ENCODE measurements around the gene MREG.

The MREG gene

DNA sequence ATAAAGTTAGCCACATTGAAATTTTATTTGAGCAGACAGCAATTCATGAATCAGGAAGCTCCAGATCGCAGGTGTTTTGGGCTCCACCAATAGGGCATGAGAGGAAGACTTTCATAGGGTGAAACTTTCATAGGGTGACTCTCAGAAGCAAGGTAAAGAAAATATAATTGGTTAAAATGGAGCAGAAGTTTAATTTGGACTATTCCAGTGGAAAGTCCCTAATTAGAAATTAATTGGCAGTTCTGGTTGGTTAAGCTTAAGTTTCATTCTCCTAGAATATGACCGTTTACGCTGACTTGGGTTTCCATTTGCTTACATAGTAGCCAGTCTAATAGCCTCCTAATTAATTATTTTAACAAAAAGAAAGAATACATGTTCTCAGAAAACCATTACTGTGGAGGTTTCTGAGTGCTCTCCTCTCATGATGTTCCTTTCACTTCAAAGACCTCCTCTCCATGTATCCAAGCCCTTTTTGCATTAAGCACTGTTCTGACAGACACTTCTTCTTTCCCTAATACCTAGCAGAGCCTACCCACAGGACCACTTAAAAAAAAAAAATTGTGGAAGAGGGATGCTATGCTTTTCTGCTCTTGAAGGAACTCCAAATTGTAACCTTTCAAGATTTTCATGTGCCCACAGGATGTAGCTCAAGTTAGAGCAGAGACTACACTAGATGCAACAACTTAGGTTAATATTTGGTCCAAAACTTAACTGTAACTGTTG is 99.1 kb downstream of the MREG start:
- no peak for DNase-seq

DNA sequence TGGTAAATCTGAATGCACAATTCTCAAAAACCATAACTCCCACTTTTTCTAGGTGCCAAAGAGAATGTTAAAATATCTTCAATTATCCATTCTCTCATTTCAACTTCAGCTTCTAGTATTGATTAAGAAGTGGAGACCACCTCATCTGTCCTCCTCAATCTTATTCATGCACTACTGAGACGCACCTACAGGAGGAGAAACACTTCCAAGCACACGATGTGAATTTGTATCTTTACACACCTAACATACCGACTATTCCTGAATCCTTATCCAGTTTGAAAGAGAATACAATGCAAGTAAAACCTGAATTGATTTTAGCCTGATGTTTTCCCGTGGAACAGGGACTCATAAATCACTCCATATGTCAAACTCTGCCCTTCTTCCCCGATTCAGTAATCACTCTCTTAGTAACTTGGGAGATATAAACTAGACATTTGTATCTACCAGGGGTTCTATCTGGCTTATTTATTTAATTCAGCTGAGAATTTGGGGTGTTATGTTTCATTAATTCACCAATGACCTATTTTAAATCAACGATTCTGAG is 101.0 kb downstream of the MREG start:
- no peak for DNase-seq

DNA sequence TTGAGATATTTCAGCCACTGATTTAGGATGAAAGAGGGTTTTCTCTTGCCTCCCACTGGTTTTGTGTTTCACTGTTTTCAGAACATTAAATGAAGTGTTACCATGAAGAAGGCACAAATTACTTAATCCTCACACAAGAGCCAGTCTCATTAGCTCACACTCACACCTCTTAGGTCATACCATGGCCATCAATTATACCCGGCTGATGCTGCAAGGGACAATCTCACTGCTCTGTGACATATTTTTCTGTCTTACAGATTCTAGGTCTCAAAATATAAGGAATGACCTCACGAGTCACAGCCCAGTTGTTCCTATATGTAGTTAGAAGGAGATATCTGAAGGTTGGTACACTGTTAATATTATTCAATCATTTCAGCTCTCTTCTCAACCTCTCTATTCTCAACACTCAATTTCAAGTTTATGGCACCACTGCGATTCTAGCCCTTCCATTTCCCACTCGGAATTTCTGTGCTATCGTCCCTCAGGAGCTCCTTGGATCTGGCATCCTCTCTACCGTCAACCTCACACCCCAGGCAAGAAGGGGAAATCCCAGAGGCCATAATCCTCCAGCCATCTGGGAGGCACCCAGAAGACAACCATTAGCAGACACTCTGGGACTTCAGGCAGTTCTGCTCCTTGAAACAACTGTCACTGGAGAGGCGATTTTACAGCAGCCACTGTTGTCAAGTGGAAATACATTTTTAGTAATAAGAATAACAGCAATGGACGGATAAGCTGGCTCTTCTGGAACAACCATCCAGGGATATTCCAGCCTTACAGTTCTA is 101.9 kb downstream of the MREG start:
- DNase-seq: no peak

DNA sequence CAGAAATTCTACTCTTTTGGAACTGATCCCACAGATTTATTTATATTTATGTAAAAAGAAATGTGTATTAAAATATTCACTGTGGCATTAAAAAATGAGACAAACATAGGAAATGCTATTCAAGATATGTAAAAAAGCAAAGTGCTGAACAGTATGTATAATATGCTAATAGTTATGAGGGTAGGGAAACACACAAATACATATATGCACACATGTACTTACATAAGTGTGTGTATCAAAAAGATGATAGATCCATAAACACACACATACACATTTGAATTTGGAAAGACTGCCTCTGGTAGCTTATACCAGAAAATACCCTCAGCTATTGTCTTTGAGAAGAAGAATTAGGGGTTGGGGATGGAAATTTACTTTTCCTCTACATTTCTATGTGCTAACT is 103.2 kb downstream of the MREG start:
- DNase-seq: no peak

DNA sequence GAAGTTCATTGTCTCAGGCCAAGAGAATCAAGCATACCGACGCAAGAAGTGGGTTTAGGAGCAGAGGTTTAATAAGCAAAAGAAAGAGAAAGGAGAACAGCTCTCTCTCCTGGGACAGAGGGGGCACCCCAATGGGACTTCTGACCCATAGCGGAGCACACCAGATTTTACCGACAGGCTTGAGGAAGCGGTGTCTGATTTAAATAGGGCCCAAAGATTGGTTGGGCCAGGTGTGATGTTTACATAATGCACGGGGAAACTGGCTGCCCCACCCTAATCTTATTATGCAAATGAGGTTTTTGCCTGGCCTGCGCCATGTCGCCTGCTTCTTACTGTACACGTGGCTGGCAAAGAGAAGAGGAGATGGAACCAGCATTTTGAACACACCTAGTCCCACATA is 106.2 kb downstream of the MREG start:
- DNase-seq: no peak

DNA sequence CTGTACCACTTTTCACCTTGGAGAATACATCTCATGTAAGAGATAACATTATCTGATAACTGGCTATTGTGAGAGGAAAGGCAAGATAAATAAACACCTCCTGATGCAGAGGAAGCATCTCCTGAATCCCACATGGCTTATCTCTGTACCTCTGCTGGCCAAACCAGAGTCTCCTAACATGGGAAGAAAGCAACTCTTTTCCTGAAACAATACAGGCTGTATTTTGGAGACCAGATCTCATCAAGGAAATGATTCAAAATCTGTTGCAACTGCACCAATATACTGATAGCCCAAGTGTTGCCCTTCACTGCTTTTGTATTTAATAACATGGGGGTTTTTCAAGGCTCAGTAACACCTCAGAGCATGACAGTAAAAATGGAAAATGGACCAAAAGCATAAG is 106.9 kb downstream of the MREG start:
- DNase-seq: no peak

DNA sequence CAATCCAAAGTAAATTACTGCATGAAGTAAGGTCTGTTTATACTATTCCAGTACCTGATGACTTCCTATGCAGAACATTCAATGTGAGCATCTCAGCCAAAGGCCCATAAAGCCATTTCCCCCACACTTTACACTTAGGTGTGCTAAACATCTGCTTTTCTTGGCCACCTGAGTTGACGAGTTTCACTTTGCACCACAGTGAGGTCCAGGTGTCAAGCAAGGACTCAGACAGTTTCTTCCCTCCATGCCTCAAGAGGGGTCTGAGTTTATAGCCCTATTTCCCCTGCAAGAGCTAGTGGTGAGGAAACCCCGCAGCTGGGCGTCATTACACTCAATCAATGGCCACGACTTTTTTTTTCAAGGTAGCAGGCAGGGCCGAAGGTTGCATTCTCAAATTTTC is 107.7 kb downstream of the MREG start:
- DNase-seq: no peak

DNA sequence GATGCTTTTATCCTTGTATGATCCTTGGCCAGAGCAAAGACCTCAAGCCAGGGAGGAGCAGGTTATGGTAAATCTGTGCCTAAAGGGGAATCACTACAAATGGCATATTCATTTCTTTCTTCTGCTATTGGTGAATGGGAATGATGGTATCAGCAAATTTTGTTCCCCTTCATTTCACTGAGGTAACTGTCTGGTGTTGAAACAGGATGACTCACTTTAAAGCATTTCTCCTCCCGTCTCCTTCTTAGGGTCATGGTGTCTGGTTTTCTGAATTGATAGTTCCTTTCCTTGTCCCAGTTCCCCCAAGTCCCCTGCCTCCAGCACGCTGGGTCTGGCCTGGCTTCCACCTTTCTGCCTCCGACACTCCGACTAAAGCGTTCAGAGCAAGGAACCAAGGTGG is 109.2 kb downstream of the MREG start:
- DNase-seq: no peak

DNA sequence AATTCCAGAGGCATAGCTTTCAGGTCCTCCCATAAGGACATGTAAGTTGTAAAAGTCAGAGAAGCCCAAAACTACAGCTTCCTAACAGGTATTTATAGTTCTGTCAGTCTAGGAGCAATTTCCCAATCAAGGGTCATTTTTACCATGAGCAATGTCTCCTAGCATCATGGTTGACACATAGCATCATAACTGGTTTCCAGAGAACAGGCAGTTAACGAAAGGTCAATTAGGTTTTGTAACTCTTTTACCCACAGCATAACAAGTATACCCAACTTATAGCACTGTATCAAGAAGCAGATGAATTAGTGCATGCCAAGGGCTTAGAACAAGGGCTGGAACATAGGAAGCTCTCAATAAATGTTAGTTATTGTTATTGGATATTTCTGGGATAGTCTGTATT is 110.1 kb downstream of the MREG start:
- DNase-seq: no peak

DNA sequence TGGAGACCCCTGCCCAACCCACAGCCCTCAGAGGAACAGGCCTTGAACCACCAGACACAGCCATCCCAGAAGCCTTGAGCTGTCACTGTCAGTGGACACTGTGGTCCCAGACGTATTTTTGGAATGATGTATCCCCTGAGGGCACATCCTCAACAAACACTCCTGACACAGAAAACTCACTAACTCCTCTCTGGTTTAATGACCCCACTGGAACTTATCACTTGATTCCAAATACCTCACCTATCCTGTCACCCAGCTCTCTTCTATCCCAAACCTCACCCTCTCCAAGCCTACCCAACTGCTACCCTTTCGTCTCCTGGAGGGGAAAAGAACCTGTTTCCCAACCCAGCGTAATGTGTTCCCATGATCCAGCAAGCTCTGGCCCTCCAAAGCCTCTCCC is 111.6 kb downstream of the MREG start:
- no peak for DNase-seq

DNA sequence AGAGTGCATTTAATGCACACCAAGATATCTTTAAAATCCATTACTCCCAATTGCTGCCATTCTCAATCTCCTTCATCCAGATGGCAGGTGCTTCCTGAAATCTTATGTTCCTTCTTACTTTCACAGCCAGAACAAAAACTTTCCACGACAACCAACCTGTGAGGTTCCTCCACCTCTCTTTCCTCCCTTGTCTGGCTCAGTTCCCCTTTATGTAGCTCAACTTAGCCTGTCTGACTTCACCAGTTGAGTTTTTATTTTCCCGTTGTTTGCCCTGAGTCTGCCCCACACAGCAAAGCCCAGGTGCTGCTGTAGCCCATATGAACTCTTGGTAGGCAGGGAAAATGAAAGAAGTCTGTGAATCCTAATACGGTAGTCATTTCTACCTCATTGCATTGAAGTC is 112.5 kb downstream of the MREG start:
- DNase-seq: no peak

DNA sequence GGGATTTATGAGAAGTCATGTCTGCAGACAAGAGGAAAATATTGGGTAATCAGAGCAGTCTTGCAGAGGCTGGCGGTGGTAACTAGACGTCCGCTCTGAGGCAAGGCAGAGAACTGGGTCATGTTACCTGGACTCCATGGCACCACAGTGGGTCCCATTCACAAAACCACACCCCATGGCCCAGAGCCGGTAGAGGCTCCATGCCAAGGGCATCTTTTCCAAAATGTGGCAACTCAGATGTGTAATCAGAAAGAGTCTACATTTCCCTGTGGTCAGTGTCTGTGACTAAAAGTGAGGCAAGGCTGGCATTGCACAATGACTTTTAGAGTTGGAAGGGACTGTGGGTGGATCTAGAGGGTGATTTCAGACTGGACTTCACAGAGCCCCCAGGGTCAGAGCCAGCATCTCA is 113.1 kb downstream of the MREG start:
- no peak for DNase-seq

DNA sequence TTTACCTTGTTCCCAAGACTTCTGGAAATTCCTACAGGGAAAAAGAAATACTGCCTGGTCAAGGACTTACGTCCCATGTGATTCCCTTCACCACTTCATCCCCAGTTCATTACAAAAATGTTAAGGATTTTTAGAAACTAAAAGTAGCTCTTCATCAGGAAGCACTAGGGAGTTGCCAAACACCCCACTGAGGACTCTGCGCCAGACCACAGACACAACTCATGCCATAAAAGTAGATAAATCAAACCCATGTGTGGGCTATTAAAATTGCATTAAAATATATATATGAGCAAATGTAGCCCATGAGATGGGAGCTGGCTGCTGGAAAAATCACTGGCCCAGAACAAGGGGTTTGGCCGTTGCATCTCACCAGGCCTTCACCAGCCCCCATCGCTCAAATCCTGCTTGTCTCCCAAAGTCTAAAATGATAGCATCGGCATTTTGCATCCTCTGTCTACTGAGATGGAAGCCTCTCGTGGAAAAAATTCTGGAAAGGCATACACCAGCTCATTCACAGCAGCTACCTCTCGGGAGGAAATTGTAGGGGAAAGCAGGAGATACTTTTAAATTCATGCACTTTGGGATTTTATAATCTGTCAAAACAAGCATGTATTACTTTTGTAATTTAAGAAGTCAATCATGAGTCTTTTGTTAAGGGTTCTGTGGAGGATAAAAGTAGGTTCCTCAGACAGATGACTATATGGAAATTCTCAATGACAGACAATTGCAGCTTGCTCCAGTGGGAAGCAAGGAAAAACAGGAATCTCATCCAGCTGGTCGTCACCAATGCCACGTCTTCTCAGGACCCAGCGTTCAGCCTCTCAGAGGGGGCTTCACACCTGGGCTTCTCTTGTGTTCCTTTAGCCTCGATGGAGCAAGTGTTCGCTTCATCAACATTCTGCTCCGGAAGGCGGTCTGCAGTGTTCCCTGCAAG is 113.9 kb downstream of the MREG start:
- DNase-seq: no peak

DNA sequence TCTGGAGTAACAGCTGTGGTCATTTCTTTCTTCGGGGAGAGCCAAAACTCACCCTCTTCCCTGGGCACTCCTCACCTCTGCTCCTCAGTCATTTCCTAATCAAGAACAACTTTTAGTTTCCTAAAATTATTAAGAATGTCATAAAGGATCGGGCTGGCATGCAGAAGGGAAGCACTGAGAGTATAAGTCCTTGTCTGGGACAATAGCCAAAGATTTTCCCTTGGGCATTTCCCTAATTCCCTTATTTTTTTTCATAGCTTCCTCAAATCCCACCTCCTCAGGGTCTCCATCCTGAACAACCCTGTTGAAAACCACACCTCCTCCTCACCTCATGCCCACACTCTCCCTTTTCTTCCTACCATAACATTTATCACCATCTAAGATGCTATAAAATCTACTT is 115.0 kb downstream of the MREG start:
- DNase-seq: no peak

DNA sequence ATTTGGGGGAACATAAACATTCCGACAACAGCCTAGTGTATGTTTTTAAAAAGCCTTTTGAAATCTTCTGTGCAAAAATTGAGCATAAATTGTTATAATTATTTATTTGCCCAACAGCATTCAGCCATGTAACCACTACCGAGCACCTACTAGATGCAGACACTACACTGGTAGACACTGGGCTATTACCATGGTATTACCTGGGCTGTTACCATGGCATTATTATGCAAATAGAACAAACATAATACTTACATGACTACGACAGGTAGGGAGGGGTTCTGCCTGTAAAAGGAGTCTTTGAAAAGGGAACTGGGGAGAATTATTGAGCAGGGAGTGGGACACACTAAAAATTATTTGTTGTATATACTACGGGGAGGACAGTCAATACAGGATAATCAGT is 116.4 kb downstream of the MREG start:
- no peak for DNase-seq

DNA sequence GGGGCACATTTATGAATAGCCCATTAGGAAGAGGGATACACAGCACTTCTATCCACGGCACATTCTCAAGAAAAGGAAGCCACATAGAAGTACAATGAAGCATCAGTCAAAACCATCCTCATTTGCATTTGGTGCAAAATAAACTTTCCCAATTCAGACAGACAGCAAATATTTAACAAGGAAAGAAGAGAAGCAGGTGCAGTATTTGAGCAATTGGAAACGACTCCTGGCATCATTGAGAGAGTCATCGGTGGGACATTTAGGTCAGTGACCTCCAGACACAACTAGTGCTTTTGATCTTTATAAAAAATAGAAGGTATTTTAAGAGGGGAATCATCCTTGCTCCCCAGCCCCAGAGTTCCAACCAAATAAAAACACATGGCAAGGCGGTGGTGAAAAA is 118.0 kb downstream of the MREG start:
- DNase-seq: no peak

All from GF-D8 (cell line).